ENCODE data around the gene MICOS13. TPM values are rescaled to one million over a fixed set of nuclear protein-coding genes. Genes with fewer than 3 reads are reported as not detected.

MICOS13 gene
- 93.1 and 93.7 TPM in 2 replicates for total RNA-seq

DNA sequence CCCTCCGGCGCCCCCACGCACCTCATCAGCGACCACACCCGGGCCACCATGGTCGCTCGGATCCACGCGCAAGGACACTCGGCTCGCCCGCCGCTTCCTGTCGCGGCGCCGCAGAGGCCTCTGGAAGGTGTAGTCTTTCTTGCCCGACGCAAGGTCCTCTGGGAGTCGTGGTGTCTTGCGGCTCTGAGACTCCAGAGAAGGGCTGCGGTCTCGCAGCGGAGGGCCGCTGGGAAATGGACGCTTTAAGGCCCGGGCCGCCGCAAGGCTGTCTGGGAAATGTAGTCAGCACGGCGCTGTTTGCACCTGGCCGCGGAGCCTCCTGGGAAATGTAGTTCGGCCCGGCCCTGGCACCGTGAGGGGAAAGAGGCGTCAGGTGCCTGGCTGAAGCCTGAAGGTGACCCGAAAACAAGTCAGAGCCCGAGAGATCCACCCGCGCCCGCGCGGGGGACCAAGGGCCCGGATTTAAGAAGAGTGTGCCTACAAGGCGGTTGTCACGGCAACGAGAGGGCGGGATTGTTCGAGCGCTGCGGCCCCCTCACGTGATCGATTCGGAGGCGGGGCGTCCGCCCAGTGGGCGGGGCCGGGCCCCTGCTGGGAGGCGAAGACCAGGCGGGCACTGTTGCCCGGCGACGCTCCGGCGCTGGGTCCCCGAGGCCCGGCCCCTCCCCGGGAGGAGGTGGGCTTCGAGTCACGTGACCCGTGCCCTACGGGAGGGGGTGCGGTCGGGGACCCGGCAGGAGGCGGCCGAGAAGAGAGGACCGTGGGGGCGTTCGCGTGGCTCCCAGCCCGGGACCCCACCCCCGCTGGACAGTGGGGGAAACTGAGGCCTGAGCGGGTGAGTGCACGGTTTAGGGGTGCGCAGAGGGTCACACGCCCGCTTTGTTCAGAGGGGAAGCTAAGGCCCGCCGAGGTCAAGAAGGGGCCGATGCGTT, at the start of gene MICOS13, which contains the start of gene HSD11B1L:
Gene MICOS13 (minus strand): TSS at position 80 of the 932 bp plus-strand sequence. CDS start 30 bp downstream, at position 50.
Gene HSD11B1L (plus strand): TSS at position 591 of the 932 bp plus-strand sequence. CDS start 3,806 bp downstream, outside the sequence.

GRCh38 chr19:5719961-5720790, 39.9 kb upstream of the MICOS13 start, which contains the start of the genes CATSPERD and LONP1:
Gene CATSPERD, plus strand, starts transcription at chr19:5720637. Its CDS starts 101 bp downstream, at chr19:5720738.
Gene LONP1, minus strand, starts transcription at chr19:5720146. Its CDS starts 14 bp downstream, at chr19:5720132.

GRCh38 chr19:5690125-5690954, 10.0 kb upstream of the MICOS13 start, which contains the start of gene RPL36:
Gene RPL36, plus strand, starts transcription at chr19:5690295. Its CDS starts 213 bp downstream, at chr19:5690508.

Other genes with a start within 250 kb of the MICOS13 start
- not detected in 2 replicates for gene ZNRF4, start 225.1 kb downstream of the MICOS13 start, total RNA-seq
- under 0.01 TPM in 1 of 2 replicates, not detected in the other for gene TINCR, start 112.6 kb downstream of the MICOS13 start, total RNA-seq
- gene SAFB2, start 57.7 kb downstream of the MICOS13 start, total RNA-seq: 9.2 and 11.9 TPM in 2 replicates
- gene SAFB, start 57.4 kb downstream of the MICOS13 start, total RNA-seq: 29.4 and 41.8 TPM in 2 replicates
- 12.4 and 13.1 TPM in 2 replicates for gene HSD11B1L, start 511 bp upstream of the MICOS13 start, total RNA-seq
- 1,608 and 1,657 TPM in 2 replicates for gene RPL36, start 9.8 kb upstream of the MICOS13 start, total RNA-seq
- gene LONP1, start 39.6 kb upstream of the MICOS13 start, total RNA-seq: 98.4 and 109 TPM in 2 replicates
- gene CATSPERD, start 40.1 kb upstream of the MICOS13 start, total RNA-seq: not detected in 2 replicates
- gene PRR22, start 104.2 kb upstream of the MICOS13 start, total RNA-seq: 0.59 TPM in 1 of 2 replicates, not detected in the other
- 24.4 and 24.5 TPM in 2 replicates for gene DUS3L, start 110.6 kb upstream of the MICOS13 start, total RNA-seq
- 0.15 TPM in 1 of 2 replicates, not detected in the other for gene NRTN, start 124.6 kb upstream of the MICOS13 start, total RNA-seq
- gene FUT6, start 159.2 kb upstream of the MICOS13 start, total RNA-seq: not detected in 2 replicates
- under 0.01 TPM in 1 of 2 replicates, not detected in the other for gene FUT3, start 170.9 kb upstream of the MICOS13 start, total RNA-seq
- not detected in 2 replicates for gene FUT5, start 190.0 kb upstream of the MICOS13 start, total RNA-seq
- gene NDUFA11, start 223.3 kb upstream of the MICOS13 start, total RNA-seq: 444 and 470 TPM in 2 replicates
- gene VMAC, start 224.4 kb upstream of the MICOS13 start, total RNA-seq: 2.1 and 3.2 TPM in 2 replicates
- gene CAPS, start 233.7 kb upstream of the MICOS13 start, total RNA-seq: 4.4 and 5.4 TPM in 2 replicates